ENCODE measurements around the gene GASK1A. TPM values are rescaled to one million over a fixed set of nuclear protein-coding genes. Genes with fewer than 3 reads are reported as not detected.

The GASK1A gene
- total RNA-seq, 1 experiment from 2014 or later = 5.4 TPM

- Histone ChIP-seq H3K18ac (ENCODE audit: insufficient read length, low read depth, low read length) (no peak overlapping the region), H4K20me1 (ENCODE audit: control insufficient read depth, insufficient read depth, insufficient read length) (no peaks in the 10 kb centered on the region), H2BK12ac (ENCODE audit: insufficient read length, low read depth, low read length) (no peak overlapping the region), H3K79me2 (ENCODE audit: insufficient read depth, low read length) (no peaks in the 10 kb centered on the region), H3K4me2 (ENCODE audit: insufficient read depth, insufficient read length, low read length) (no peak overlapping the region), H3K14ac (ENCODE audit: insufficient read depth, low read length) (no peak overlapping the region), H2BK15ac (ENCODE audit: low read depth, low read length) (no peak overlapping the region), H3T11ph (ENCODE audit: low read length) (no peak overlapping the region), H4K91ac (ENCODE audit: insufficient read length, low read depth, low read length) (no peak overlapping the region), H3K27me3 (ENCODE audit: insufficient read depth, low read length) (no peaks in the 10 kb centered on the region), H3K27ac (ENCODE audit: insufficient read length, low read depth, low read length) (no peak overlapping the region), H3K4ac (ENCODE audit: low read depth, low read length) (no peak overlapping the region), H3K9ac (ENCODE audit: extremely low read depth, insufficient read length, low read length) (no peak overlapping the region), H2AK5ac (ENCODE audit: insufficient read length, low read length) (no peak overlapping the region), H3K79me1 (ENCODE audit: insufficient read depth, low read depth, low read length, poor library complexity, severe bottlenecking) (no peaks in the 10 kb centered on the region), H2AFZ (ENCODE audit: low read length) (no peak overlapping the region), H3K9me3 (ENCODE audit: control insufficient read depth, low read depth, low read length) (peaks cover 24% of the 10 kb centered on the region), H3K23ac (ENCODE audit: insufficient read length, low read depth, low read length) (no peak overlapping the region), H4K5ac (ENCODE audit: insufficient read length, low read depth, low read length) (no peak overlapping the region), H2BK20ac (ENCODE audit: low read depth, low read length, poor library complexity, severe bottlenecking) (no peak overlapping the region), H2BK5ac (ENCODE audit: insufficient read length, low read length) (no peak overlapping the region), H2BK120ac (ENCODE audit: low read depth, low read length, poor library complexity, severe bottlenecking) (no peak overlapping the region), H3K56ac (ENCODE audit: insufficient read length, low read depth, low read length) (no peak overlapping the region), H4K8ac (replicated peaks; ENCODE audit: insufficient read length, low read depth, low read length) (no peak overlapping the region), H3K23me2 (ENCODE audit: insufficient read length, low read depth, low read length, poor library complexity, severe bottlenecking) (no peaks in the 10 kb centered on the region), H3K4me1 (ENCODE audit: insufficient read depth, low read length) (no peaks in the 10 kb centered on the region)
- H3K27ac Mint-ChIP-seq = no peak overlapping the region; a peak in 1 of 7 replicates
- no CpG with 5 or more reads among the region's 3 CpGs for WGBS (ENCODE audit: extremely low coverage, insufficient read length, low lambda C conversion rate)
- TF ChIP-seq CTCF (conservative IDR thresholded peaks at IDR 0.05) = no peak
- H3K9me3 Mint-ChIP-seq = peaks cover 54 to 56% of the 10 kb centered on the region in 2 experiments
- H3K4me1 Mint-ChIP-seq = no peaks in the 10 kb centered on the region
- H3K4me3 Mint-ChIP-seq = no peak overlapping the region
- DNase-seq = no peak
- peaks cover 5% of the 10 kb centered on the region for H3K27me3 Mint-ChIP-seq (ENCODE audit: low read depth)
- H3K36me3 Mint-ChIP-seq (ENCODE audit: insufficient read depth in 1 of 3, low read depth in 3 of 3) = peaks cover 35 to 40% (median 38%) of the 10 kb centered on the region in 3 experiments
These were observed 64.1 kb downstream of the GASK1A start for GRCh38 chr3:43043071-43043766.

All from H9 (cell line).